CD4-positive, alpha-beta T cell treated with Interleukin-1 beta for 1 hour (primary cell): ENCODE measurements around the gene FYCO1.

Source experiments
- DNase-seq, 2 donors: peaks; one replicate each; pipeline ENCODE4 v3.0.0-alpha.2; 2020 to 2022

The FYCO1 gene

DNA sequence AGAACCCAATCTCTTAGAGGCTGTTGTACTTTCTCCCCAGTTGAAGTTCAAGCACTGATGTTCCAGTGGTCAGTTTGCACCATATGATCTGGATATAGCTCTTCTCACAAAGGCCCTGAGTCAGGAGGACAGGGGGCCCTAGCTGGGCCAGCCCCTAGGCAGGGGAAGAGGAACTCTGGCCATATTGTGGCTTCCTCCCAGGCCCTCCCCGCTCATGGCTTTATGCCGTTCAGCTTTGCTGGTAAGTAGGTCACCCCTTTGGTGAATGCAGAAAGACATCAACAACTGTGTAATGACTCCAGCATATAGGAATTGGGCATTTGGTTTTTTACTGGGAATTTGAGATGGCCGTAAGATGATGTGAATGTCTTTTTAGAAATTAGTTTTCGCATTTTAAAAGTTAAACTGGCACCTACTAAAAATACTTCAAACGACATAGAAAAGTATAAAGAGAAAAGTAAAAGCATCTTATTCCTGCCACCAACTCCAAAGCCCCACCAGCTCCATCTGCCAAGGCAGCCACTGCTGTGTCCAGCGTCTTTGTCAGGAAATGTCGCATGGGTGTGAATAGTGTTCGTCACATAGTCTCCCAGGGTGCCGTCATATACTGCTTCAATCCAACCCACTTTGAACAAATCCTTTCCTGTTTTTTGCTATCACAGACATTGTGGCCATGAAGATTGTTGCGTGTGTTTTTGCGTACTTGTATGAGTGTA lies 84.0 kb downstream of the FYCO1 start:
- DNase-seq: no peak

DNA sequence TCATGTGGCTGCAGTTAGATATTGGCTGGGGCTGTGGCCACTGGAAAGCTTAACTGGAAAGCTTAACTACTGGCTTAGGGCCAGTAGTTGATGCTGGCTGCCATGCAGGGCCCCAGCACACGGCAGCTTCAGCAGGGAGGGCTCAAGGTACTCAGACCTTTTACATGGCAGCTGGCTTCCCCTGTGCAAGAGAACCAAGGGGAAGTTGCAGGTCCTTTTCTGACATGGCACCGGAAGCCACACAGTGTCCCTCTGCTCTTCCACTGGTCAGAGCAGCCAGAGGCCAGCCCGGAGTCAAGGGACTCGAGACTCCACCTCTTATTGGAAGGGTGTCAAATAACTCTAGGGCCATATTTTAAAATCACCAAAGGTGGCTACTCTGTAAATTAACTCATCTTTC lies 84.7 kb downstream of the FYCO1 start:
- no peak for DNase-seq

DNA sequence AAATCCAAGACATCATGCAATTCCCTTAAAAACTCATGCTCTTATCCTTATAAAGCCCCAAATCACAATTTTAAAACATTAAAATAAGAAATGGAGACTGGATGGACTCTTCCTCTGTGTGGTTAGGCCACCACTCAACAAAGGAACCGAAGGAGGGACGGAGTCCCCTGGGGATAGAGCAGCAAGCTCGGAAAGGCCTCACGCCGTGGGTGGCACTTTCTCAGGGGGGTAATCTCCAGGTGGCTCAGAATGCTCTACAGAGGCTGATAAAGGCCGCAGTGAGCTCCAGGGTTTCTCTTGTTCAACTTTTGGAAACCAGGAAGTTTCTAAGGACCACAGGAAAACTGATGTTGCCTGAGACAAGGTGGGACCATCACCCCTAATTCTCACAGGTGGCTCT lies 86.1 kb downstream of the FYCO1 start:
- no peak for DNase-seq

DNA sequence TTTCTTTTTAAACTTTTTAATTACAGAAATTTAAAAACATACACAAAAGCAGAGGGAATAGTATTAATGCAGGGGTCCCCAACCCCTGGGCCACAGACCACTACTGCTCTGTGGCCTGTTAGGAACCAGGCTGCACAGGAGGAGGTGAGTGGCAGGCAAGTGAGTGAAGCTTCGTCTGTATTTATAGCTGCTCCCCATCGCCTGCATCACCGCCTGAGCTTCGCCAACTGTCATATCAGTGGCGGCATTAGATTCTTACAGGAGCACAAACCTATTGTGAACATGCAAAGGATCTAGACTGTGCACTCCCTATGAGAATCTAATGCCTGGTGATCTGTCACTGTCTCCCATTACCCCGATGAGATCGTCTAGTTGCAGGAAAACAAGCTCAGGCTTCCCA lies 86.9 kb downstream of the FYCO1 start:
- no peak for DNase-seq

DNA sequence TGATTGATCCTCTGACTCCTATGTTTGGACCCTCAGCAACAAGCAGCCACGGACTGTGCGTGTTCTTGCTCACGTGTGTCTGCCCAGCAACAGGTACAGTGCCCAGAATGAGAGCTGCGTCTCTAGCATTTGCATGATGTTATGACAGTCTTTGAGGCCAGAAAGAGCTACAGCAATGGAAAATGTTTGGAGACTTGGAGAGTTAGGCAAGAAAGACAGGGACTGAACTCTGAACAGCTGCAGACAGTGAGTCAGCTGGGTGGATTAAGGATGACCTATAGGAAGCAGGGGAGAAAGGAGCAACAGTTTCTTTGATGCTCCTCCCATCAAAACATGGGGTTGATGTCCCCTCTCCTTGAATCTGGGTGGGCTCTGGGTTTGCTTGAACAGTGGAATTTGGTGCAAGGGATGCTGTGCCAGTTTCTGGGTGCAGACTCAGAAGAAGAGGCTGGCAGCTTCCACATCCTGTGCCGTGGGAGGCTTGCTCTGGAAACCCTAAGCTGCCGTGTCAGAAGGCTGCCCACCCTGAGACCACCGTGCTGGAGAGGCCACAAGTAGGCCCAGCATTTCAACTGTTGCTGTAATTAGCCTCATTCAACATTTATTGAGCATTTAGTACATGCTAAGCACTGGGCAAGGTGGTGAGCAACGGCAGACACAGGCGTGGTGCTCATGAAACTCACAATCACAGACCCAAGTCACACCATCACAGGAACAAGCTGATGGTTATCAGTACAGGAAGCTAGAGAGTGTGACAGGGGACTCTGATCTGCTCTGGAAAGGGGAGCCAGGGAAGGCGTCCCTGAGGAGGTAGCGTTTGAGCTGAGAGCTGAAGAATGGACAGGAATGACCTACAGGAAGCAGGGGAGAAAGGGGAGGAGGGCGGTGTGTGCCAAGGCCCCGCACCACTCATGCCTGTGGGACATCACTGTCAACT lies 87.6 kb downstream of the FYCO1 start:
- peak in 1 of 2 donors; percentile 35 for DNase-seq

DNA sequence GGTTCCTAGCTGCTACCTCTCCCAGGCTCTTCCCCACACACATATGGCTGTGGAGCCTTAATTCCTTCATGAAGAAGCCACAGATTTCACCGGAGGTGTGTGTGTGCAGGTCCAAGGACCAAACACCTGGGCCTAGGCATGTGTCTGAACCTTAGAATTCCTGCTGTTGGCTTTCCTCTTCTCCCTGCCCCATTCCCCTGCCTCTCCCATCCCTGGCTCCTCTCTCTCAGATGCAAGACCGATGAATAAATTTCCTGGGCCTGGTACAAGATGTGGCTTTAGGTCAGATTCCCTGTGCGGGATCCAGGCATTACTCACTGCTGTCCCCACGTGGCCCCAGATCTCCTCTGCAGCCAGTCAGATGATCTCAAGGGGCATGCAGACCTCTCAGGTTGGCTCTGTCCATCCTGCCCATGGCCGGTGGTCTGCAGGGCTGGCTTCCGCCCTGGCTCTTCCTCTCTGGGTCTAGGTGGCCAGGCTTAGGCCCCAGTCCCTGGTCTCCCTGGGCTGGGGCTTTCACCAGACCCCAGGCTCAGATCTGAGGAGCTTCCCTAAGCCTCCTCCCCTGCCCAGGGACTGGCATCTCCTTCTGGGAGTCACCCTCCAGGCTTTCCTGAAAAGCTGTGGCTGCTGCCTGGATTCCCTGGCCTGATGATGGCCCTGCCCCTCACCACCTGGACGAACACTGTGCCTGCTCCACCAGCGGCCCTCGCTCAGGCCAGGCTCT lies 88.8 kb downstream of the FYCO1 start:
- no peak for DNase-seq

DNA sequence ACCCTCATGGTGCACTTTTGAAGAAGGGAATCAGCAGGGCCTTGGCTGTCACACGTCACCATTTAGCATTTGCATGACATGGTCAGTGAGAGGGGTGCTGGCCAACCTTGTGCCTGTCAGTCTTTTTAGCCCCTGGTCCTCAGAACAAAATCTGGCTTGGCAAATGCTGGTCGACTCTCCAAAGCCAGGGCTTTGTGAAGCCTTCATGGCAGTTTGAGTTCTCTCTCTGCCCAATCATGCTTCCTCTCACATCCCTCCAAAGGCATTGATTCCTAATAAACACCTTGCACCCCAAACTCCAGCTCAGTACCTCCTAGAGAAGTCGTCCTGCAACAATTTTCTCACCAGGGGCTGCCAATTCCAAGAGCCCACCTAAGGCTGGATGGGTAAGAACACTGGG lies 89.9 kb downstream of the FYCO1 start:
- no peak for DNase-seq

DNA sequence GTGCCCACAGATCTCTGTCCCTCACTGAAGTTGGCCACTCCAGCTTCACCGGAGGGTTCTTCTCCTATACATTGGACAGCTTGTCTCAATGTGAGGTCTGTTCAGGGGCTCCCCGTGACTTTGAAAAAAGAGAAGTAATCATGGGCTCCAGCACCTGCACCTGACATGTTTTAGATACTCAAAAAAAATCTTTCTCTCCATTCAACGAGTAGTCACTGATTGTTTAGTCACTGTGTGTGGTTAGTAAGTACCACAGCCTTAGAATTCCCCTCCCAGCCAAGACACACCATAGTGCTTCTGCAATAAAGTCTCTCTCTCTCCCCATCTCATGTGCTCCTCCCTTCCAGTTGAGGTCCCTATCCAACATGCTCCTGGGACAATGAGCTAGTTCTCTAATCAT lies 90.7 kb downstream of the FYCO1 start:
- no peak for DNase-seq

DNA sequence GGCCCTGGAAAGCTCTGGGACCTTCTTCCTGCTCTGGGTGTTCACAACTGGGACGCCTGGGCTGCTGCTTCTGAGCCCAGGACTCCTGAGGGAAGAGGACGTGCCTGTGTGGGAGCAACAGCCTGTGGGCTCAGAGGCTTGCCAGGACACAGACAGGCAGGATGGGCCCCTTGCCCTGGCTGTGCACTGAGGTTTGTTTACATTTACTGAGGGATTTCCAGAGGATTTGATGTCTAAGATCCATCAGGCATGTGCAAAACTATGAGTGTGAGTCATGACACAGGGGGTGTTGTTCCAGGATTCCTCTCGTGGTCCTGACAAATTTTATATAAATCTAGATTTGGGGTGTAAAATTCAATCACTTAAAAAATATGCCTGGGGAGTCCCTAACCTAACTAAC lies 98.7 kb downstream of the FYCO1 start:
- no peak for DNase-seq

DNA sequence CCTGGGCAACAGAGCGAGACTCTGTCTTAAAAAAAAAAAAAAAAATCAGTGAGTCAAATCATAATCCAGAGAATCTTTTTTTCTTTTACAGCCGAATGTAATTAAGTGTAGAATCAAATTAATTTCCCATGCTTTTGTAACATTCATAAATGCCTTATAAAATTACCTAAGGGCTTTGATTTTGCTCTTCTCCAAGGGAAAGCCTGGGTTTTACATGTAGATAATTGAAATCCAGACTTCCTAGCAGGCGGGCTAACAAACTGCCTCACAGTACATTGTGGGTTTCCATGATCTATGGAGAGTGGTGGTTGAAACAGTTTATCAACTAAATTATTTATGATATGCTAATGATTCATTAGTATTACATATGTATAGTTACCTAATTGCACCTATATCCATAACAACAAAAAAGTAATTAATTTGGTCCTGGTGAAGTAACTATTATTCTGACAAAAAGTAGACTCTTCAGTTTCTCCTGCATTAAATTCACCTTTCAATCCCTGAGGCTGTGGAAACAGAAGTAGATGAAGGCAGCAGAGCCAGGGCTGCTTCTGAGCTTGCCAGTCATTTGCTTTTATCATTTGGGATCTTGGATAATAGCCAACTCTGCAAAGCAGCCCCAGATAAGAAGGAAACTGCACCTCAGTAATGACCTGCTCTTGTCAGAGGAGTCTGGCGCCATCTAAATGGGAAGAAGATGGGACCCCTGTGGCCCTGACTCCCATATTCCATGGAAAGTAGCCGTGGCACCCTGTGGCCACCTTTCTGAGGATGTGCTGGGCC lies 99.7 kb downstream of the FYCO1 start:
- DNase-seq: no peak

DNA sequence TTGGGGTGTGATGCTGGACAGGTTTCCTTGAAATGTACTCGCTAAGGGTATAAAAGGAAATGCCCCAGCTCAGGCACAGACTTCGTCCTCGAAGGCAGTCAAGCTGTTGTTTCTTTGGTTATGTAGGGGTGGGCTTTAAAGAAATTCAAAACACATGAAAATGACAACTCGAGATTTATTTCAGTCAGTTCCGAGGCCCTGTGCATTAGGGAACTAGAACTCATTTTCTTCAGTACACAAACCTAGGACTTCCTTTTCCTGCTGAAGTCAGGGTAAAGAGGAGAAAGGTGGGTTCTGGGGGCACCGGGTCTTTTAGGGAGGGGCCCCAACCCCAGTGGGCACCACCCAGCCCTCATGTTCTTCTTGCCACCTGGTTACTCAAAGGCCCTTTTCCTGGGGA lies 101.6 kb downstream of the FYCO1 start:
- DNase-seq: no peak

DNA sequence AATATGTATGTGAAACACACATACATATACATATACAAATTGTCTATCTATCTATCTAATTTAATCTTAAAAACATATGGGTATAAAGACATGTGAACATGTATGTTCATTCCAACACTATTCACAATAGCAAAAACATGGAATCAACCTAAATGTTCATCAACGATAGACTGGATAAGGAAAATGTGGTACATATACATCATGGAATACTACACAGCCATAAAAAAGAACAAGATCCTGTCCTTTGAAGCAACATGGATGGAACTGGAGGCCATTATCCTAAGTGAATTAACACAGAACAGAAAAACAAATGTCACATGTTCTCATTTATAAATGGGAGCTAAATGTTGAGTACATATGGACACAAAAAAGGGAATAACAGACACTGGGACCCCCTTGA lies 103.5 kb downstream of the FYCO1 start:
- DNase-seq: no peak

DNA sequence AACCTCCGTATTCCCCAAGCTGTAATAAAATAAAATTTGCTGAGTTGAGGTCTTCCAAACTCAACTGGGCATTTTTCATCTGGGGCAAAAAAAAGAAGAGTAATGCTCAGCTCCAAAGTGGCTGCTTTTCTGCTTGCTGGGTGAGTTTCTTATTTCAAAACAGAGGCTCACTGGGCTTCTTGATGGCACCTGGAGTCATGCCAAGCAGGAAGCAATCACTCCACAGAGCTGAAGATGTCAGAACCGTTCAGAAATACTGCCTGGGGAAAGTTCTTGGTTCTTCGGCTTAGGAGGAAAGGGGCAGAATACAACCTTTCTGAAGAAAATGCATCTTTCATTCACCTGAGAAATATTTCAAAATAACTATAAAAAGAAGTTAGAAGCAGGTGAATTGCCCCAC lies 105.2 kb downstream of the FYCO1 start:
- no peak for DNase-seq

DNA sequence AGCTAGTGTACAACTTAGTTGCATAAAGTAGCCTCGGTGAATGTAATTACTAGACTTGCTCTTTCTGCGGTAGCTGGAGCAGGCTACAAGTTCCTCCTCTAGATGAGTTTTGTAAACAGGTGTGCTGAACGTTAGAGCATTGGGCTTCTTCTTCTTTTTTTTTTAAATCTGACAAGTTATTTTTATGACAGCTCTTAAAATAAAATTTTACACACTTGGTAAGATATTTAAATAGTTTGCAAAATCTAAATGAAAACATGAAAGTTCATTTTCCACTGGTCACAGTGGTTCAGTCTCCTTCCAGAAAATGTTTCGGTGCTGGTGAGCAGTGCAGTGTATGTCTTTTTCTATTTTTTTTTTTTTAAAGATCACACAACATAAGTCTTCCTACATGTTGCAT lies 106.3 kb downstream of the FYCO1 start:
- no peak for DNase-seq

DNA sequence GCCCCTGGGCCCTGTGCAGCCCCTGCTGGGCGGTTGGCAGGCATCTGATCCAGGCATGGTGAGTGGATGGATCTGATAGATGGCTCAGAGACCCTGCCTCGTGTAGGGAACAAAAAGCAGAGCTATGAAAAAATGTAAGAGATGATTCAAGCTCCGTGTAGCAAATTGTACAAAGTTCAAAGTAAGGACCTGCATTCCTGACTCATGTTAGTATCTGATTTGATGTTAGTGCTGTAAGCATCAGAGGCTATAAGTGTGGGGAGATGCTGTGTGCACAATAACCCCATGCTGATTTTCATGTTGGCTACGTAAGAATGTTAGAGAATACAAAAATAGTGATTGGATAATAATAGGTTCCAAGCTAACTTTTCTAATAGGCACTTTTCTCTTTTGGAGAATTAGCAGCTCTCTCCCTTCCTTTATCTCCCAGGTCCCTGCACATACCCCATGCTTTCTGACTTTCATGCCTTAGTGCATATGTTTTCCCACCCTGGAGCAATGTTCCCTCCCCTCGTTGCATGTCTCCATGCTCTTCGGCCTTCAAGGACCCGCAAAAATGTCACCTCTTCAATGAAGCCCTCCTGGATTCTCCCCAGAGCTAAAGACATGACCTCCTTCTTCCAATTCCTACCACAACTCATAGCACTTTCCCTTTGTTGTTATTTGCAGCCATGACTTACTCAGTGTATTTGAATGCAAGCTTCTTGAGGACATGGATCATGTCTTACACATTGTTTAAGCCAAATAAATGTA lies 107.7 kb downstream of the FYCO1 start:
- no peak for DNase-seq

DNA sequence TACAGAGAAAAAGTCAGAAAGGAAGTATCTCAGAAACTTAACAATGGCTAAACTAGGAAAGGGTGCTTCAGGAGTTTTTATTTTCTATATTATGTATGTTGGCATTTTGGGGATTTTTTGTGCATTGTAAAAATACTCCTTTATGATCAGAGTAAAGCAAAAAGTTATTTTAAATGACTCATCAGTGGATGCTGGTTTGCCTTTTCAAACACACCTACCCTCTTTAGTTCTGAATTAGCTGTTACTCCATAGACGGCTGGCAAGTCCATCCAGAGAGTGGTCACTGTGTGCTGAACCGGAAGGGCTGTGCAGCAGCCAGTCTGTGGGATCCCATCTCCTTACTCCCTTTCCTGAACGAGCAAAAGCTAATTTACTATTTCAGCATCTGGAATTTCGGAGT lies 108.3 kb downstream of the FYCO1 start:
- no peak for DNase-seq

DNA sequence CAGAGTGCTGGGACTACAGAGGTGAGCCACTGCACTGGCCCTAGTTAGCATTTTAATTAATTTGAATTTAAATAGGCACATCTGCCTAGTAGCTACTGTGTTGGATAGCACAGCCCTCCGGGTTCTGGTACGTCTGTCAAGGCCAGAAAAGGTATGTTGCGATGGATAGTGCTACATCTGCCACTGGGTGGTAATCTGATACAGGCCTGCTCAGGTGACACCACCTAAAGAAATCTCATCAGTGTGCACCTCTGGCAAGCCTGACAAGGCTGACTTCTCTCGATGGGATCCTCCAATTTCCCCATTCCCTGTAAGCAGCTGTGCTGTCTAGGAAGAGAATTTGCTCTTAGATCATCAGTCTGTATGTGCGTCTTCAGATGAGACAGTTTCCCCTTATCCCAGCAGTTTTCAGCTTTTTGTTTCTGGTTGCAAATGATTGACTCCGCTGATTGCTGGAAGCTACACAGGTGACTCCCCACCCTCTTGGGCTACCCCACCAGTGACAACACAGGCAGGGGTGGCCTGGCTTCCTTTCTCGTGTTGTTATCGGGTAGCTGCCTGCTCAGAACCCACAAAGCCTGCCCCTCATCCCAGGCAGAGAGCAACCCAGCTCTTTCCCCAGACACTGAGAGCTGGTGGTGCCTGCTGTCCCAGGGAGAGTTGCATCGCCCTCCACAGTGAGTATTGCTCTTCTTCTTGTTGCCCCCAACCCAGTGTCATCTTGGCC lies 109.5 kb downstream of the FYCO1 start, which contains the start of gene CCR9:
Gene CCR9, plus strand, starts transcription at position 565 of the 727 bp plus-strand sequence. CDS start 8,391 bp downstream, outside the sequence.
- peak in 1 of 2 donors; percentile 18 for DNase-seq

DNA sequence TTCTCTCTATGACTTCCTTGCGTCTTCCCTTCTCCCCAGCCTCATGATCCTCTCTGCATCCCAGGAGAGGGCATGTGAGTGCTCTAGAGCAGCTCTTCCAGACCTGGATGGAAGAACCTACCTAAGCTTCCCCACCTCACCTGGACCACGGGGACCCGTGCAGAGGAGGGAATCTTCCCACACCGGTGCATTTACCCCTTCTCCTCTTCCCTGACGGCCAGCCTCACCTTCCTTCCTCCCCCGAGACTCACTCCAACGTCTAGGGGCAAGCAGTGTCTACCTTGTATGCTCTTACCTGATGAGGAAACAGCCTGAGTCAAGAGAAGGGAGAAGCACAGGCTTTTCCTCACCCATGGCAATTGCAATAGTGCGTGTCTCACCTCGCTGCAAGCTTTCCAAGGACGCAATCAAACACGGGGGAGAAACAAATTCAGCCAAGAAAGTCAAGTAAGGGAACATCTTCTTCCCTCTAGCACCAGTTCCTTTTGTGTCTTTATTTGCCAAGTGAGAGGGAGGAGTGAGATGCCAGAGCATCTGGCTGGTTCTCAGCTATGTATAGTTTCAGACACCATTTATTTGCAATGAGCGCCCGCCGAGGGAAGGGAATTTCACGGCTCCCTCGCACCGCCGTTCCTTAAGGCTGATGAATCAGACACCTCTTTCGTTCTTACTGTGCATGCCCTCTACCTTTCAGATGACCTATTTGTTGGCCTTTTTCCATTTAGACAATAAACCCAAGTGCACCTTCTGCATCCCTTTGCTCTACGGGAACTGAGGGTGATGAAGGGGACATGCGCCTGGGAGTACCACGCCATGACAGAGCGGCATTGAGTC lies 111.0 kb downstream of the FYCO1 start:
- DNase-seq: no peak

DNA sequence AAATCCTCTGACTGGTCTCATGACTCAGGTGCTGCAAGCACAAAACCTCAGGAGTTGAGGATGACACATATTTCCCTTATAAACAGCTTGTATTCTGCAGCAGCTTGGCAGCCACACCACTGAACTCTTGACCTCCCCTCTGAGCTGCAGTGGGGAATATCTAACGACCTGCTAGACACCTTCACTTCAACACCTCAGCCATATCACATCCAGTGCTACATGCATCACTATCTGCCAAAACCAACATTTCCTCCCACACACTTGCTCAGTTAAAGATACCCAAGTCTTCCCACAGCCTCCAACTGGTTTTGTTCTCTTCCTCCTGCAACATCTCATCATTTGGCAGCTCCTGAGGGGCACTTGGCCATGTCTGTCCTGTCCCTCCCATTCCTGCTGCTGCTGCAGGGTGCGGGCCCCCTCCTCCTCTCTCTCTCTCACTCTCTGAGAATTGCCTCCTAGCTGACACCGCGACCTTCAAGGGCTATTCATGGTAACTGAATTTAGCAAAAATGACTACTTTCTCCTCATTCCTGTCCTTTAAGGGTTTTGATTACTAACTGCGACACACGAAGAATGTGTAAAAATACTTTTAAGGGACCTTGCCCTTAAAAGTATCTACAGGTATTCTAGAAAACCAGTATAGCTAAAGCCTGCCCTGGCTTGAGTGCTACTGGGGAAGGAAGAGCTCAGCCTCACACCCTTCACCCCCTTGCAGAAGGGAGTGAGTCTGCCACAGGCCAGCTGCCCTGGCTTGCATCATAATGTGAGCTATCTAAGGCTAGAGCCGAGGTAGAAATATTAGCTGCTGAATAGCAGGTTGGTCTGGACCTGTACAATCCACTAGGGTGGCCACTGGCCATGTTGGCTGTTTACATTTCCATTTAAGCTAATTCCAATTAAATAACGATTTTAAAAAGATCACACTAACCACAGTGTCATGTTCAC lies 114.3 kb downstream of the FYCO1 start:
- DNase-seq: peak; percentile 32 to 37
